OCI-LY7 (cell line): ENCODE measurements around the gene PTH1R.

Source experiments
- EZH2phosphoT487 ChIP-seq: fragments of 200-600 bp; sonication (generic); IDR thresholded peaks from 2 replicates; pipeline ENCODE4 v1.6.1; 2018; ENCODE audit warnings: low read depth, borderline replicate concordance, mild to moderate bottlenecking, mixed run types, antibody characterized with exemption, low read length, moderate library complexity, mixed read lengths
- TF ChIP-seq, protein P1 (sequence below): fragments of 200-600 bp; sonication (generic); conservative IDR thresholded peaks from 2 replicates; pipeline ENCODE4 v1.5.1; 2014; ENCODE audit warnings: mild to moderate bottlenecking, antibody characterized with exemption, low read length, moderate library complexity, mixed read lengths

GRCh38 chr3:46926447-46926846 is 48.9 kb downstream of the PTH1R start:
- TF ChIP-seq, protein P1, sequence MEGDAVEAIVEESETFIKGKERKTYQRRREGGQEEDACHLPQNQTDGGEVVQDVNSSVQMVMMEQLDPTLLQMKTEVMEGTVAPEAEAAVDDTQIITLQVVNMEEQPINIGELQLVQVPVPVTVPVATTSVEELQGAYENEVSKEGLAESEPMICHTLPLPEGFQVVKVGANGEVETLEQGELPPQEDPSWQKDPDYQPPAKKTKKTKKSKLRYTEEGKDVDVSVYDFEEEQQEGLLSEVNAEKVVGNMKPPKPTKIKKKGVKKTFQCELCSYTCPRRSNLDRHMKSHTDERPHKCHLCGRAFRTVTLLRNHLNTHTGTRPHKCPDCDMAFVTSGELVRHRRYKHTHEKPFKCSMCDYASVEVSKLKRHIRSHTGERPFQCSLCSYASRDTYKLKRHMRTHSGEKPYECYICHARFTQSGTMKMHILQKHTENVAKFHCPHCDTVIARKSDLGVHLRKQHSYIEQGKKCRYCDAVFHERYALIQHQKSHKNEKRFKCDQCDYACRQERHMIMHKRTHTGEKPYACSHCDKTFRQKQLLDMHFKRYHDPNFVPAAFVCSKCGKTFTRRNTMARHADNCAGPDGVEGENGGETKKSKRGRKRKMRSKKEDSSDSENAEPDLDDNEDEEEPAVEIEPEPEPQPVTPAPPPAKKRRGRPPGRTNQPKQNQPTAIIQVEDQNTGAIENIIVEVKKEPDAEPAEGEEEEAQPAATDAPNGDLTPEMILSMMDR: no peak
- TF ChIP-seq EZH2phosphoT487: no peak
